HG02588 (cell line): Measurements from ENCODE around the gene ANK2.
A peak's percentile ranks its signal among the peaks of the same experiment; 100 is the strongest.

Experiments
- ATAC-seq: cut with Tn5 transposase; IDR thresholded peaks from one replicate; pipeline ENCODE4 v1.9.1; 2021; ENCODE audit warnings: mild to moderate bottlenecking, moderate library complexity; ENCODE audit not compliant: unreplicated experiment

Gene ANK2

DNA sequence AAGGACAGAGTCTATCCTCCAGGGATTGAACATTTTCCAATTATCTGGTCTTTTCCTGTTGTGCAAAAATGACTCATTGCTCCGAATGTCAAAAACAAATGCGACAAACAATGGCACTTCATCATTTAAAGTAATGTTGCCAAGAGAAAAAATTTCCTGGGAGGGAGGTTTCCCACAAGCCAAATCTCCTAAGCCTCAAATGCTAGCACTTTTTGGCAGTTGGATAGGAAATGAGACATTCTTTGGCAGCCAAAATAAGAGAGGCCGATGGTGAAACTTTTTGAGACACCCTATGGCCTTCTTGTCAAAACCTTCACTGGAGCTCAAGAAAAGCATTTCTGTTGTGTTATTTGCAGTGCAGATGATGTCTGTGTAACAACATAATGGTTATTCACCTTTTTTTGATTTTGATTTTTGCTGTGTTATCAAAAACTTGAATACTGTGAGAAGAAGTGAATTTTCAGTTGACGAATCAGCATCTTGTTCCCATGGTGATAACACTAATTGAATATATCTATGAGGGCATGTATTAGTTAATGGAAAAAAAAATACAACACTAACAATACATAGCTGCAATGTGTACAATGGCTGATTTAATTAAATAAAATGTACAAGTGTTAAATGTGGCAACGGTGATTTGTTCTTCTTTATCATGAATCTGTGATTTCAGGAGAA is 333.8 kb downstream of the ANK2 start:
- ATAC-seq: no peak

DNA sequence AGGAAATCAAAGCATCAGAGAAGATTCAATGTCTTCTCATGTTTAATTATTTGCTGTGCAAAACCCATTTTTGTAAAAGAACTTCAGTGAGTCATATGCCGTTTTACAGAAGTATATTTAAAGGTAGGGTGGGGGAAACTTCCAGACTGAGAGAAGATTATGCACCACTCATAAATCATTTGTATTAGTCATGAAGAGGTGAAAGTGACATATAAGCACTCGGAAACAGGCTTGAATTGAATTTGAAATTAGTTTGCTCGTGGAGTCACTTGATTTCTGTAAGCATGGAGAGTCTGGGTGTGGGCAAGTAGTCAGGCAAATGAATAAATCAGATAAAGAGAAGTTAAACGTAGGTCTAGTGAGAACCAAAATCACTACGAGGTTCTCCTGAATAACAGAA is 335.1 kb downstream of the ANK2 start:
- ATAC-seq: no peak

DNA sequence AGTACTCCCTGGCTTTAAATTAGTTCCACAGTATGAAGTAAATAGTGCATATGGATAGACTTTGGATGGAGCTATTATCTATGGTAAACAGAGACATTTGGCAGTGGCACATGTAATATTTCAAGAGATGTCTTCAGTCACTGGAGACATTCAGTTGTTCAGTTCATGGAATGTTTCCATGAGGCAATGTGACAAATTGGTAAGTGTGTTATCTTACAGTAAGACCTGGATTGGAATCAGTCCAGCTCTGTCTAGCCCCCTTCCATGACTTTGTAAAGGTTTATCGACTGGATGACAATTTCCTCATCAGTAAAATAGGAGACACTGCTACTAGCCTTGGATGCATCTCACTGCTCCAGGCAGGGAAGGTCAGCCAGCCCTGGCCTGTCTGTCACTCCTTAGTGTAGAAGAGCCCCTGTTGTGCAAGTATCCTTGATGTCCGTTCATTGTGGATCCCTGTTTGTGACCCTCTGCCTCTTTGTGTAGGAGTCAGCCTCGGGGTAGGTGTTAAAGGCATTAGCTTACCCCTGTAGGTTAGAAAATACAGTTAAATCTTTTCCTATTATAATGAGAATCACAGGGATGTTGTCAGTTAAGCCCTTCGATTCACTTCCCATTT is 335.9 kb downstream of the ANK2 start:
- ATAC-seq: no peak

DNA sequence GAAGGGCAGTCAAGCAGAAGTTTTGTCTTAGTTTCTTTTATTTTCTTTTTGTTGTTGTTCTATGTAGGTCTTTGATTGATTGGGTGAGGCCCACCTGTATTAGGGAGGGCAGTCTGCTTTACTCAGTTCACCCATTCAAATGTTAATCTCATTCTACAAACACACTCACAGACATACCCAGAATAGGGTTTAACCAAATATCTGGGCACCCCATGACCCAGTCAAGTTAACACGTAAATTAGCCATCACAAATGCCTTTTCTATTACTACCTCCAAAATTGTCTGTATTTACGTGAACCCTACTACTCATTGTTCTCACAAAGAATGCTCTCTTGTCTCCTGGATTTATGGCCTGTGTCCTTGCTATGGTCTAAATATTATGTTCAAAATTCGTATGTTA is 339.7 kb downstream of the ANK2 start:
- ATAC-seq: no peak

DNA sequence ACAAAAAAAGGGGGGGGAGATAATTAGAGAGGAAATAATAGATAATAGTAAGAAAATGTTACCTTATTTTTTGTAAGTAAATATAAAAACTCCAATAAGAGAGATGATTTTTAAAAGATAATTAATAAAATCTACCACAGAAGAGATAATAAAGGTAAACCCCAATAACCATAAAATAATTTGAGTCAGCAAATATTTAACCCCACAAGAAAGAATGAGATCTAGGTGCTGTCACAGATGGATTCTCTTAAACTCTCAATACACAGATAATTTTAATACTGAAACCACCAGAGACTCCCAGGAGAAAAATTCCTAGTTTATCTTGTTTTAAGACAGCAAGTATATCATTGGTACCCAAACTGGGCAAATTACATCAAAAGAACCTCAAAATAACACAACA is 341.4 kb downstream of the ANK2 start:
- no peak for ATAC-seq

DNA sequence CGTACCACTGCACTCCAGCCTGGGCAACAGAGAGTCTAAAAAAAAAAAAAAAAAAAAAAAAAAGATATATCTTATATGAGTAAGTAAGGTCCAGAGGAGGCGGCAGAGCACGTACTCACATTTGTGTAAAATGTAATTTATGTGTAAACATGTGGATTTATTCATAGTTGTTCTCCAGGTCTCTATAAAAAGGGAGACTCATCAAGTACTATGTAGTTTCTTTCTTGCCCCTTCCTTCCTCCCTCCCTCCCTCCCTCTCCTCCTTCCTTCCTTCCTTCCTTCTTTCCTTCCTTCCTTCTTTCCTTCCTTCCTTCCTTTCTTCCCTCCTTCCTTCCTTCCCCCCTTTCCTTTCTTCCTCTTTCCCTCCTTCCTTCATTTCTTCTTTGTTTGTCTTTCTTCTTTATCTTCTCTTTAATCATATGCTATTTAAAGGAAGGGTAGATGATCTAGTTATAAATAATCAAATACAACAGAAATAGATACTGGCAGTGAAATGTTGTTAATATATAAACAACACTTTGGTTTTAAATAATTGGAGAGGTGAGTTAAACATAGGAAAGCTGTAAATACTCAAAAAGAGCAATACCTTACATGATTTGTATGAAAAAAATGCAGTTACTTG is 344.8 kb downstream of the ANK2 start:
- ATAC-seq: no peak

DNA sequence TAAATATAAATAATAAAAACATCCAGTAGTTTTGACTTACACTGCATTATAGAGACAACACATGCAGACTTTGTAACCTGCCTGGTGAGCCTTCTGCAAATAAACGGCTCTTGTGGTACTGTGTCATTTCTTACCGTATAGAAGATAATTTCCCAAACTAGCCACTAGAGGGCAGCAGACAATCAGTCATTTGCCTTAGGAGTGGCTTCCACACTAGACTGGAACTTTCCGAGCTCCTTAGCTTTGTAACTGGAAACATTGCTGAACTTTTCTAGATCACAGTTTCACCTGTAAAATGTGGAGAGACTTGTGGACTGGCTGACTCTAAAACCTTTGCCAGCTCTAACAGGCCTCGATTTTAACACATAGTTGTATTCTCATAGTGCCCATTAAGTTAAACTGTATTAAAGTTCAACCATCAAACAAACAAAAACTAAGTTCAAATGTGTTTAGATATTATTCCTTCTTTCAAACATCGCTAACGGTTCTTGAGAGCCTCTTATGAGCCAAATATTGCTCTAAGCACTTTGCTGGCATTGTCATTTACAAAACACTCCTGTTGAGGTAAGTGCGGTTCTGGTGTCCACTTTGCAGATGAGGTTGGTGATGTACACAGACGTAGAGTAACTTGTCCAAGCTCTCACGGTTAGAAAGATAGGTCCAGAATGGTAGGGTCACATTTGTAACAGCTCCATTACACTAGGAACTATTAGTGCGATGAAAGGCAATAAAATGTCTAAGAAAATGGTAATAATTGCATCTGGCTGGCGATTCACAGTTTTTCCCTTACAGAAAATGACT is 345.5 kb downstream of the ANK2 start:
- peak; percentile 91 for ATAC-seq

DNA sequence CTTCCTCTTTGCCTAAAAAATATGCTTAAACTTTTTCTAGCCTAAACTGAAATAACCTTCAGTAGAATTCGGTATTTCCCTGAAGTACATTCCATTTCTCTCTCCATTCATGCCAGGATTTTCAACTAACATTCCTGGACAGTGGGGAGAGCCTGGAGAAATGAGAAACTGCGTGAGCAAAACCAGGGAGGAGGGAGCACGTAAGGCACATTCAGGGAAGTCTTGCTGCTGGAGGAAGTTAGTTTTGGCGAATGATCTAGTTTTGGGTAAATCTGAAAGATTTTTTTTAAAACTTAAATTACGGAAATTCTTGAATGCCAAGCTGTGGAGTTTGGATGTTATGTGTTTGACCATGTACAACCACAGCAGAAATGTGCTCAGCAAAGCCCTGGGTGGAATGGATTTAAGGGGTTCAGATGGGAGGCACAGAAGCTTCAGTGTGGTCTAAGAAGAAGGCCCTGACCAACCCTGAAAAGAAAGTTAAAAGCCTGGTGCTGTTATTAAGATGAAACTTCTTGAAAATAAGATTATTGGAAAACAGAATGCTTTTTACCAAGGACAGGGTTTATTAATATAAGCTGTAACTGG is 347.8 kb downstream of the ANK2 start:
- ATAC-seq: no peak

DNA sequence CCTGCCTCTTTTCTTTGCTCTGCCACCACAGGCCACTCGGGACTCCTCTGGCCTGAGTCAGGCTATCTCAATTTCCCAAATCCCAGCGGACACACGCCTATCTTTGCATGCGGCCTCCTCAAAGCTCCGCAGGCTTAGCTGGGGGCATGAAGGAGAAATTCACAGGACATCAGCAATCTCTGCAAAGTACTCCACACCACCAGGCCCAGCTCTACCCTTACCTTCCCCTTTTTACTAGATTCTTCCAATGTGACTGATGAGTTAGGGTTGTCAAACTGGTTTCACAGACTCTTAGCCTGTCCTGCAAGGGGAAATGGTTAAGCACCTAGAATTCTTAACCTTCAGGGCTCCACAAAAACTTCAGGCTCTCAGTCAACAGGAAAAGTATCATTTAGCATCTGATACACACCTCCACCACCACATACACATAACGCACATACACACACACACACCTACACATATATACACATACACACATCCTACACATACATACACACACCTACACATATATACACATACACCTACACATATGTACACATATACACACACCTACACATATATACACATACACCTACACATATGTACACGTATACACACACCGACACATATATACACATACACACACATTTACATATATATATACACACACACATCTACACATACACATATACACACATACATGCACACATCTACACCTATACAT is 349.1 kb downstream of the ANK2 start:
- ATAC-seq: no peak

DNA sequence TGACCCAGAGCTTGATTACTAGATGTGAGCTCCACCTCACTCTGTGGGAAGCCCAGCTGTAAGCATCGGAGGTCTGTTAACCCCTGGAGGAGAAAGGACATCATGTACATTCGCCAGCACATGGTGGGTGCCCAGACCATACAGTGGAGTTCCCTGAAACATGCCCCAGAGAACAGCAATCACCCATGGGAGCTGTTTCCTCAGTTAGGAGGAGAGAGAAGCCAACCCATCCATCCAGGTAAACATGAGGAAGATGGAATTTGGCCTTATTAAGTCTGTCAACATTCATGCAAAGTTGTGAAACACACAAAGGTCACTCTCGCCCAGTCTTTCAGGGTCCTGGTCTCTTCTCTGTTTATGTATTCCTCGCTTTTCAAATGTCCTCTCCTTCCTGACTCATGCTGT is 354.7 kb downstream of the ANK2 start:
- ATAC-seq: no peak

DNA sequence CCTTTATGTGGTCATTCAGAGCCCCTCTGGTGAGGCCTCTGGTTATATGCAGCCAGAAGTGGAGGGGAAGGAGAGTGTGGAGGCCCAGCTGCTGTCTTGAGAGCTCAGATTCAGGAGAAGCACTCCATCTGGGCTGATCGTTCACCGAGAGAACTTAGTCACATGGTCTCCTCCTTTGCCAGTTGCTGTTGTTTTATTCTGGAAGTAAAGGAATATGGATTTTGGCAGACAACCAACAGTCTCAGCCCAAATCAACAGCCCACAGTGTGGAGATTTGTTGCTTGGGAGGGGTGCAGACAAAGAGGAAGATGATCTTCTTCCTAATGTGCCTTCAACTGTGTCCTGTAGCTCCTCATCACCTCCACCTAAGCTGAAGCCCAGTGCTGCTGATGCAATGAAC is 355.4 kb downstream of the ANK2 start:
- no peak for ATAC-seq

DNA sequence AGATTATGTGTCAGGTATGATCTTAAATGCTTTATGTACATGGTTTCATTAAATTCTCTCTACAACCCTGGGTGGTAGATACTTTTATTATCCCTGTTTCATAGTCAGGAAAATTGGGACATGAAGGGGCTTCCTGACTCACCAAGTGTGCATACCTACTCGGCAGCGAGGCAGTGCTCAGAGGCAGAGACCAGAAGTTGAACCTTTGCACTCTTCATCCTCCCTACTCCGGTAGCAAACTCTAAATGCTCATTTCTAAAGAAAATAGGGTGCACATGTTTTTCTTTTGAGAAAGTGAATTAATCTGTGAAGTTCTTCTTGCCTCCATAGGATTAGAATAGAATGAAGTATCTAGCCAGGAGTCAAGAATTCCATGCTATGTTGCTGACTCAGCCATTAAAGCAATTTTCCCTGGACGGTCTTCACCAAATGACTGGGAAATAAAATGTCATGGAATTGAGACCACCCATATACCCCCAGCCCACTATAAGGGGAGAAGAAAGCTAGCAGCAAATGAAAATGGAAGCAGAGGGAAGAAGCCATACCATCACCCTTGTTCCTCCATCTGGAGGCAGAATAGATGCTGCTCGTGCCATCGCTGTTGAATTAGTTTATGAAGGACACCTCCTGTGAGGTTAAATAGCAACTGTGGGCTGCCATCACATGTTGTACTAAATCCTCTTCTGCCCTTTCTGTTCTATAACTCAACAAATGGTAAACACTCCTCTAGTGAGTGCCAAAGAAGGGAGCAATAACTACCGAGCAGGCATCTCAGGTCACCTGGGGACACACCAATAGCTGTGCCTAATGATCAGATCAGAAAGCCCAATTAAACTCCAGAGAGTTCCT is 356.6 kb downstream of the ANK2 start:
- ATAC-seq: no peak

DNA sequence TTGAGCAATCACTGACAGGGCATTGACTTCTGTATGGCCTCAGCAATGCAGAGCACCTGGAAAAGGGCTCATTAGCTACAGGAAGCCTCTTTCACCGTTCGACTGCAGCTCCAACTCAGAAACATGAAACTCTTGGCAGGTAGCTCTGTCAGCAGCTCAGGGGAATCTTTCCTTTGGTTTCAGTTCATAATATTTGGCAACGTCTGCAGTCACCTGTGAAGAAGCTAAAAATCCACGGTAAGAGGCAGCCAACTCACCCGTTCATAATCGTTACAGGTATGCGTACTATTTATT is 357.2 kb downstream of the ANK2 start:
- no peak for ATAC-seq

DNA sequence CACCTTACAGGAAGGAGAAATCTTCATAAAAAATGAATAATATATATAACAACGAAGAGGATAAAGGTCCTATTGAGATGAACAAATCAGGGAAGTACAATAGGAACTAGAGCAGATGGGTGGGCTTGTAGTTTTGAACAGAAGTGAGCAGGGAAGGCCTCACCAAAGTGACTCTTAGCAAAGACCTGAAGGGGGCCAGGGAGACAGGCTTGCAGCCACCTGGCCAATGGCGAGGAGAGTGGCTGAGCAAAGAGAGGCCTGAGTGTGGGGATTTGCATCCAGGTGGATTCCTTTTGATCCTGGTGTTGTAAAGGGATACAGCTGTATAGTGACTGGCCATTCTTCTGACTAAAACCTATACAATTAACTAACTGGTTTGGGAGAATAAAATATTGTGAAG is 358.0 kb downstream of the ANK2 start:
- ATAC-seq: no peak

DNA sequence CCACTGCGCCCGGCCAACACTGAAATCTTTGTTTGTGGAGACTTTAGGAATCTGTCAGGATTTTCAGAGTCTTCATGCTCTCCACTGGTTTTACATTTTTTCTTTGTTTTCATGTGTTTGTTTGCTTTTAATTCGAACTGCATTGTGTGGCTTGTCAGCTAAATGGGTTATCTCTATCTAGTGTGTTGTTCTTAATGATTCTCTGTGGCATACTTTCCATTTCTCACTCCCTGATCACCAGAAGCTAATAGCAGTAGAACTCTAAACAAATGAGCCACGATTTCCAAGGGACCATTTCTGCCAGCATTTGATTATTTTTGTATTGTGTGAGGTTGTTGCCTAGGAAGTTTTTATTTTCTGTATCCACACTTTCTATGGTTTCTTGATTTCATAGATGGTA is 359.7 kb downstream of the ANK2 start:
- ATAC-seq: no peak

DNA sequence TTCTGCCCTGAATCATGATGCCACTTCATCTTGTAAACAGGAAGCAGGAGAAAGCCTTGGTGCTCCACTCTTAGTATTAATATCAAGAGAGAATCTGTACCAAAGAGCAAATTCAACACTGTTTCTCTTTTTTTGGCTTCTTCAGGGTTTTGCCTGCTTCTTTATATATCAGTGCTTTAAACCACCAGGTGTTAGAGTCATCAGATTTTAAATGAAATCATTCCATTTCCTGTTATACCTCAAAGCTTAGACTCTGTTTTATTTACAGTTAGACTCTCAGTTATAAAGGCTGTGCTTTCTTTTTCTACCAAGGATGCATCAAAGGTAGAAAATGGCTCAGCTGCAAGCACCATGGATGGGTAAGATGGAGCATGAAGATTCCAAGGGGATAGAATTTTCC is 361.2 kb downstream of the ANK2 start:
- no peak for ATAC-seq

DNA sequence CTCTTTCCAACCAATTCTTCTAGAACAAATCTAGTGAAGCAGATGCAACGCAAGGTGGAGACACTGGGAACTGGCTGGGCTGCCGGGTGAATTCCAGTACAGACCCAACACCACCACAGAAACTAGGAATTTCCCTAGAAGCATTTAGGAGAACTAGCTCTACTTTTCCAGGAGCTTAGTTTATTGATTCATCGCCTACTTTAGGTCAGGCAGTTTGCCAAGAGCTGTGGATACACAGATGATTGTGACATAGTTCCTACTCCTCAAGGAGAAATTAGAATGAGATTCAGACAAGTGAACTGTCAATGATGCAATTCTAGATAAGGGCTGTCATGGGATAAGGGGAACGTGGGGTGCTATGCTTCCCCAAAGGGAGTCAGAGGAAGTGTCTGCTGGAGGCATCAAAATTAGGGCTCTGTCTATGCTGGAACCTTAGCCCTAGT is 362.1 kb downstream of the ANK2 start:
- no peak for ATAC-seq

DNA sequence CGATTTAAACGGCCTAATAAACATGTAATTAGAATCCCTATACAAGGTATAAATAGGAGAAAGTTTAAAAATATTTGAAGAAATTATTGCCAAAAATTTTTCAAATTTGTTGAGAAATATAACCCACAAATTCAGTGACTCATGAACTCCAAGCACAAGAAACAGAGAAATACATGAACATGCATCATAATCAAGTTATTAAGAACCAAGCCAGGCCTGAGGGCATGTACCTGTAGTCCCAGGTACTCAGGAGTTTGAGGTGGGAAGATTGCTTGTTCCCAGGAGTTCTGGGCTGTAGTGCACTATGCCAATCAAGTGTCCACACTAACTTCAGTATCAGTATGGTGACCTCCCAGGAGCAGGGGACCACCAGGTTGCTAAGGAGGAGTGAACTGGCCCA is 370.2 kb downstream of the ANK2 start:
- no peak for ATAC-seq

DNA sequence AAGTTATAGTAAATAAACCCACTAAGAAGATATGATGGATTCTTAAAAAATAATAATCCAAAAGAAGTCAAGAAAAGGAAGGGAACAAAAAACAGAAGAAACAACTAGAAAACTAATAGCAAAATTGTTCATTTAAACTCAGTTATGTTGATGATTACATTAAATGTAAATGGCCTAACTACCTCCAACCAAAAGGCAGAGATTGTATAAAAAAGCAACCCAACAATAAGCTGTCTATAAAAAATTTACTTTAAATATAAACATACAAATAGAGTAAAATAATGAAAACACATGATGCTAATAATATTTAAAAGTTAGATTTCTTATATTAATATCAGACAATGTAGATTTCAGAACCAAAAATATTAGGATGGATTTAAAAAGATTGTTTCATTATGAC is 371.5 kb downstream of the ANK2 start:
- ATAC-seq: no peak

DNA sequence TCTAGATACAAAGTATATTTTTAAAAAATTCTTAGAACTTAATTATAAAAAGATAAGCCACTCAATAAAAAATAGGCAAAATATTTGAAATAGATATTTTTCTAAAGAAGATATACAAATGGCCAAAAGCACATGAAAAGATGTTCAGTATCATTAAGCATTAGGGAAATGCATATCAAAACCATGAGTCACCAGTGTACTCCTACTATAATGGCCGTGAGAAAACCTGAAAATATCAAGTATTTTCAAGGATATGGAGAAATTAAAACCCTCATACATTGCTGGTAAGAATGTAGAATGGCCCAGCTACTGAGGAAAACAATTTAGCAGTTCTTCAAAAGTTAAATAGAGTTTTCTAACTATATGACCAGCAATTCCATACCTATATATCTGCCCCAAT is 374.2 kb downstream of the ANK2 start:
- ATAC-seq: no peak
